OCI-LY7 (cell line): ENCODE results near the gene DNAJC18. TPM values are rescaled to one million over a fixed set of nuclear protein-coding genes. Genes with fewer than 3 reads are reported as not detected.
"Not testable (repeated sequence)": the region's sequence is repeated elsewhere in the genome, so short reads cannot be mapped to it uniquely, and the experiment has no call there.

Experiments
- BruUV-seq: library from RNA; stranded (reverse); fragments of 400-500 nt; replicated peaks from 2 replicates; lab custom pipeline; 2021; lab: Mats Ljungman, UMichigan
- CTCF ChIA-PET: fragments of 300-600 bp; sonication (Branson Sonifier 250); formaldehyde crosslinking; loops from one replicate; lab custom pipeline; 2022; ENCODE audit warnings: antibody characterized with exemption; ENCODE audit not compliant: unreplicated experiment; lab: Charles Lee
- POLR2A ChIA-PET: fragments of 300-600 bp; sonication (Branson Sonifier 250); formaldehyde crosslinking; loops from one replicate; lab custom pipeline; 2022; ENCODE audit warnings: antibody characterized with exemption; lab: Charles Lee
- DNase-seq: peaks from one replicate; pipeline ENCODE4 v3.0.0-alpha.2; 2015; ENCODE audit warnings: low spot score
- H2AFZ ChIP-seq: fragments of 200-600 bp; sonication (generic), shearing (Covaris generic); 2 replicates; pipeline ENCODE4 v1.6.1; 2014; ENCODE audit warnings: mild to moderate bottlenecking, antibody characterized with exemption, low read length, moderate library complexity
- H3K27ac ChIP-seq: fragments of 200-600 bp; sonication (generic); 2 replicates; pipeline ENCODE4 v1.5.1; 2014; ENCODE audit warnings: mixed run types, low read depth, mild to moderate bottlenecking, moderate library complexity, low read length, inconsistent platforms; ENCODE audit not compliant: poor library complexity, severe bottlenecking
- H3K36me3 ChIP-seq: fragments of 200-600 bp; sonication (generic); 2 replicates; pipeline ENCODE4 v1.6.1; 2014; ENCODE audit warnings: mild to moderate bottlenecking, antibody characterized with exemption, low read length, moderate library complexity, mixed read lengths; ENCODE audit not compliant: insufficient read depth
- H3K4me1 ChIP-seq: fragments of 200-600 bp; sonication (generic); 2 replicates; pipeline ENCODE4 v1.5.1; 2014; ENCODE audit warnings: mild to moderate bottlenecking, low read length; ENCODE audit not compliant: insufficient read depth, poor library complexity, severe bottlenecking
- H3K4me2 ChIP-seq: fragments of 200-600 bp; sonication (generic); 2 replicates; pipeline ENCODE4 v1.6.1; 2014; ENCODE audit warnings: mild to moderate bottlenecking, low read length
- H3K4me3 ChIP-seq: fragments of 200-600 bp; sonication (generic); 2 replicates; pipeline ENCODE4 v1.5.1; 2014; ENCODE audit warnings: mild to moderate bottlenecking, low read depth, low read length; ENCODE audit not compliant: poor library complexity, severe bottlenecking
- H3K79me2 ChIP-seq: fragments of 200-600 bp; sonication (generic); 2 replicates; pipeline ENCODE4 v1.6.1; 2016; ENCODE audit warnings: low read depth, mild to moderate bottlenecking, low read length, moderate library complexity, mixed read lengths; ENCODE audit not compliant: insufficient read depth
- H3K9me2 ChIP-seq: fragments of 200-600 bp; sonication (generic); 2 replicates; pipeline ENCODE4 v1.6.1; 2016; ENCODE audit warnings: mild to moderate bottlenecking, low read length, mixed read lengths; ENCODE audit not compliant: insufficient read depth
- H3K9me3 ChIP-seq: fragments of 200-600 bp; sonication (generic); 2 replicates; pipeline ENCODE4 v1.6.1; 2014; ENCODE audit warnings: mild to moderate bottlenecking, mixed run types, low read length, mixed read lengths
- H4K20me1 ChIP-seq: fragments of 200-600 bp; sonication (generic); 2 replicates; pipeline ENCODE4 v1.6.1; 2014; ENCODE audit warnings: mild to moderate bottlenecking, antibody characterized with exemption, low read length, moderate library complexity, mixed read lengths; ENCODE audit not compliant: insufficient read depth
- CTCF ChIP-seq: fragments of 200-600 bp; sonication (generic); conservative IDR thresholded peaks from 2 replicates; pipeline ENCODE4 v1.5.1; 2014; ENCODE audit warnings: mild to moderate bottlenecking, antibody characterized with exemption, low read length, moderate library complexity, mixed read lengths
- EZH2phosphoT487 ChIP-seq: fragments of 200-600 bp; sonication (generic); IDR thresholded peaks from 2 replicates; pipeline ENCODE4 v1.6.1; 2018; ENCODE audit warnings: low read depth, borderline replicate concordance, mild to moderate bottlenecking, mixed run types, antibody characterized with exemption, low read length, moderate library complexity, mixed read lengths
- intact Hi-C: fragments of 100-400 bp; cut with micrococcal nuclease; formaldehyde crosslinking; loops from one replicate; pipeline ENCODE4 v1.10.0; 2022; ENCODE audit not compliant: unreplicated experiment
- total RNA-seq, 2 experiments: library from RNA; depleted of rRNA in 1 of 2; stranded (reverse); fragments of >200 nt in 1 of 2; shearing (Covaris generic) in 1 of 2; gene quantifications; 2 replicates each; pipeline ENCODE4 v1.2.3, GENCODE V29; 2014 to 2022

DNAJC18 gene
- total RNA-seq, 2 experiments from 2014 or later: 1.2 to 12.6 TPM

GRCh38 chr5:139481580-139482049 lies 42.3 kb upstream of the DNAJC18 start:
- Histone ChIP-seq H3K9me3 (no peaks in the 10 kb centered on the region), H4K20me1 (no peaks in the 10 kb centered on the region), H3K4me1 (peaks cover 10% of the 10 kb centered on the region), H3K27ac (no peak overlapping the region), H3K79me2 (no peaks in the 10 kb centered on the region), H3K36me3 (no peaks in the 10 kb centered on the region), H3K4me3 (no peak overlapping the region), H2AFZ (no peak overlapping the region), H3K4me2 (no peak overlapping the region), H3K9me2 (no peaks in the 10 kb centered on the region)
- CTCF ChIA-PET: no interaction called here
- intact Hi-C loops: no loop called here
- no peak for TF ChIP-seq CTCF
- TF ChIP-seq EZH2phosphoT487: no peak
- no peak for DNase-seq
- POLR2A ChIA-PET: interaction anchor here (1.1 kb wide), 1 partner anchor 13 kb away, joined by 3 read pairs; no protein-coding TSS in a partner anchor
- no TSS peak for BruUV-seq

GRCh38 chr5:139481122-139481533 lies 41.8 kb upstream of the DNAJC18 start:
- H3K9me2 ChIP-seq: no peaks in the 10 kb centered on the region
- H2AFZ ChIP-seq: no peak overlapping the region
- TF ChIP-seq CTCF: no peak
- ChIA-PET POLR2A (interaction anchor here (1.1 kb wide), 1 partner anchor 13 kb away, joined by 3 read pairs; no protein-coding TSS in a partner anchor), CTCF (no interaction called here)
- no TSS peak for BruUV-seq
- no peak for DNase-seq
- intact Hi-C loops: no loop called here
- no peak overlapping the region for H3K4me2 ChIP-seq
- H4K20me1 ChIP-seq: no peaks in the 10 kb centered on the region
- H3K4me1 ChIP-seq: peaks cover 10% of the 10 kb centered on the region
- H3K4me3 ChIP-seq: no peak overlapping the region
- H3K36me3 ChIP-seq: no peaks in the 10 kb centered on the region
- H3K27ac ChIP-seq: no peak overlapping the region
- no peaks in the 10 kb centered on the region for H3K9me3 ChIP-seq
- no peaks in the 10 kb centered on the region for H3K79me2 ChIP-seq

DNA sequence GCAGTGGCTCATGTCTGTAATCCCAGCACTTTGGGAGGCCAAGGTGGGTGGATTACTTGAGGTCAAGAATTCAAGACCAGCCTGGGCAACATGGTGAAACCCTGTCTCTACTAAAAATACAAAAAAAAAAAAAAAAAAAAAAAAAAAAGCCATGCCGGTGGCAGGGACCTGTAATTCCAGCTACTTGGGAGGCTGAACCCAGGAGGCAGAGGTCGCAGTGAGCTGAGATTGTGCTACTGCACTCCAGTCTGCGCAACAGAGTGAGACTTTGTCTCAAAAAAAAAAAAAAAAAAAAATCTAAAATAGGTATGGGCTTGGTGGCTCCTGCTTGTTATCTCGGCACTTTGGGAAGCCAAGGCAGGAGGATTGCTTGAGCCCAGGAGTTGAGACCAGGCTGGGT lies 40.4 kb upstream of the DNAJC18 start:
- DNase-seq, H3K4me2 ChIP-seq, BruUV-seq, H3K9me2 ChIP-seq, H3K4me1 ChIP-seq, intact Hi-C loops, CTCF ChIA-PET, H4K20me1 ChIP-seq, H3K27ac ChIP-seq, H3K9me3 ChIP-seq, H2AFZ ChIP-seq, H3K4me3 ChIP-seq, H3K79me2 ChIP-seq, H3K36me3 ChIP-seq: not testable (repeated sequence)
- POLR2A ChIA-PET: interaction anchor here (0.7 to 0.9 kb wide), 2 partner anchors 84 to 578 kb away, joined by 3 to 4 read pairs; no protein-coding TSS in a partner anchor

DNA sequence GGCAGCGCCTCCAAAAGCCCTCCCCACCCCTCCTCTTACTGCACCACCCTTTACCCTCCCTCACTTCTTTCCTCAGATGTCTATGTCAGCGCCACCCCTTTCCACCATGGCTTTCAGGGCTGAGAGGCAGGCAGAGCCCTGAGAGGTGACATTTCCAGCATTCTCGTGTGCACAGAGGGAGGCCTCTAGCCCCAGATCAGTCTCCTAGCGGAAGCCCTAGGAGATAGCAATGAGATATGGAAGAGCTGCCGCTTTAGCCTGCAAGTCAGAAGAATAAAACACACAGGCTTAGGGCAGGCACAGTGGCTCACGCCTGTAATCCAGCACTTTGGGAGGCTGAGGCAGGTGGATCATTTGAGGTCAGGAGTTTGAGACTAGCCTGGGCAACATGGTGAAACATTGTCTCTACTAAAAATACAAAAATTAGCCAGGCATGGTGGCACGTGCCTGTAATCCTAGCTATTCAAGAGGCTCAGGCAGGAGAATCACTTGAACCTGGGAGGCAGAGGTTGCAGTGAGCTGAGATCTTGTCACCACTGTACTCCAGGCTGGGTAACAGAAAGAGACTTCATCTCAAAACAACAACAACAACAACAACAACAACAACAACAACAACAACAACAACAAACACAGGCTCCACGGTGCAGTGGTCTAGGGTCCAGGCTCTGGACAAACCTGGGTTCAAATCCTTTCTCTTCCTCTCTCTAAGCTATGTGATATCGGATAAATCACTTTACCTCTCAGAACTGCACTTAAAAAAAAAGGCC lies 39.5 kb upstream of the DNAJC18 start:
- POLR2A ChIA-PET: interaction anchor here (0.7 to 0.9 kb wide), 3 partner anchors 84 to 835 kb away, joined by 3 to 4 read pairs (median 3); no protein-coding TSS in a partner anchor

More for the DNA sequence above, 39.5 kb upstream of the DNAJC18 start:
- DNase-seq, intact Hi-C loops, H3K79me2 ChIP-seq, H3K4me2 ChIP-seq, BruUV-seq, H3K36me3 ChIP-seq, H3K4me3 ChIP-seq, H3K27ac ChIP-seq, H3K9me3 ChIP-seq, H3K9me2 ChIP-seq, CTCF ChIA-PET, H2AFZ ChIP-seq, H4K20me1 ChIP-seq, H3K4me1 ChIP-seq: not testable (repeated sequence)
